HG03378 (cell line): ENCODE measurements around the gene ADGRL1.

Experiments
- ATAC-seq: cut with Tn5 transposase; IDR thresholded peaks from one replicate; pipeline ENCODE4 v1.9.1; 2021; ENCODE audit warnings: mild to moderate bottlenecking, moderate library complexity; ENCODE audit not compliant: unreplicated experiment

The ADGRL1 gene

DNA sequence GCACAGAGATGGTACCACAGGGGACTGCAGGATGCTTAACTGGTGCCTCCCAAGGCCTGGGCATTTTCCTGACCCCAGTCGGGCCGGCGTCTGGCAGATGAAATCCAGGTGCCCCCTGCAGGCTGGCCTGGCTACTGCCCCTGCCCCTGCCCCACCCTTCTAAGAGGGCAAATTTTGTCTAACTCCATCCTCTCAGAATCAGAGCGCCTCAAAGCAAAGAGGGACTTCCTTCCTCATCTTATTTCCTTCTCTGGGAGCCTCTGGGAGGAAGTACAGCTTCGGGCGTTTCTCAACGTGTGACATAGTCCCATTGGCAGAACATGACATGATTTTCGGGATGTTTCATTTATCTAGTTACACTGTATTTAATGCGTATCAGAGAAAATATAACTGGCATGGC, 91.1 kb downstream of the ADGRL1 start:
- ATAC-seq: no peak

GRCh38 chr19:14114439-14114838, 91.5 kb downstream of the ADGRL1 start:
- no peak for ATAC-seq

GRCh38 chr19:14113762-14114414, 92.1 kb downstream of the ADGRL1 start:
- no peak for ATAC-seq

DNA sequence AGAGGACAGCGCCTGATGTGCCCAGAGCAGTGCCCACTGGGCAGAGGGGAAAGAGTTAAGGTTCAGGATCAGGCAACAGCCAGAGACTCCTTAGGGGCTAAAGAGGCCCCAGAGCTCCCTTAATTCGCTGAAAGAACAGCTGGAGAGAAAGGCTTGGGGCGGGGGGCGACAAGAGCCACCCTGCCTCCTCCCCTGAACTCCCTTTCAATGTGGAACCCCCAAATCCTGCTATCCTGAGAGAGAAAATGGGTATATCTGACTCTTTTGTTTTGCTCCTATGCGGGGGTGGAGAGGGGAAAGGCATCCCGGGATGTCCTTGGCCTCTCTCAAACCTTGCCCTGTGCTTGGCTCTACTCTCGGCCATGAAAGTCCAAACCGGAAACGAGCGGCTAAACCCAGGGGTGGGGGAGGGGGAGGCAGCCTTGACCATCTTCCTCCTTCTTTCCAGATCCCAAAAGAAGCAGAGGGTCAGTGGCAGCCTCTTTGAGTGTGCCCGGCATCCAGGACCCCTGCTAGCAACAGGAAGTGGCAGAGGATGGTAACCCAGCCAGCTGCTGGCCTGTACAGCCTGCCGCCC, 93.1 kb downstream of the ADGRL1 start:
- ATAC-seq: no peak

DNA sequence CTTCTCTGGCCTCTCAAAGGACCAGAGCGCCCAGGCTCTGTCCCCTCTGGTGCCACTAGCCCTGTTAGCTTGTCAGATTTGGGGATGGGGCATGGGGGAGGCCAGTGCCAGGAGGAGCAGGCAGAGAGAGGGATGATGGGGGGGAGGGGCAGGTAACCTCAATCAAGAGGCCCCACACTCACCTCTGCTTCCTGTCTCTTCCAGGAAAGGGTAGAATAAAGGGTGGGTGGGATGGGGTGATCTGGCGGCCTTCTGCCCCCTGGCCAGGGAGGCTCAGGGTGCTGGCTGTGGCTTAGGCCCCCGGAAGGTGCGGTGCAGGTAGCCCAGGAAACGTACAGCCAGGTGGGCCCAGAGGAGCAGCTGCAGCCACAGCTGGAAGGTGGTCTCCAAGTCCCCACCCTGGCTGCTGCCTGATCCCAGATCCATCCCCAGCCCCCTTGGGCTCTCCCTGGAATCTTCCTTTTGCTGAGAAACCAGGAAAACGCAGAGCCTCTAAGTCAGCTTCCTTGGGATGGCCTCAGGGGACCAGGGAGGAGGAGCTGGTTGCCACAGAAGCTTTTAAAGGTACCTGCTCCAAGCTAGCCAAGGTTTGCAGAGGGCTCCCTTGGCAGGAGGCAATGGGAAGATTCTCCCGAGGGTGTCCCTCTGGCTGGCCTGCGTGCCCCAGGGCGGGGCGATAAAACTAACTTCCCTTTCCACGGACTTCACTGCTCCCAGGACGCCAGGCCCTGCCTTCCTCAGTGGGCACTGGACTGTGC, 93.7 kb downstream of the ADGRL1 start:
- no peak for ATAC-seq

DNA sequence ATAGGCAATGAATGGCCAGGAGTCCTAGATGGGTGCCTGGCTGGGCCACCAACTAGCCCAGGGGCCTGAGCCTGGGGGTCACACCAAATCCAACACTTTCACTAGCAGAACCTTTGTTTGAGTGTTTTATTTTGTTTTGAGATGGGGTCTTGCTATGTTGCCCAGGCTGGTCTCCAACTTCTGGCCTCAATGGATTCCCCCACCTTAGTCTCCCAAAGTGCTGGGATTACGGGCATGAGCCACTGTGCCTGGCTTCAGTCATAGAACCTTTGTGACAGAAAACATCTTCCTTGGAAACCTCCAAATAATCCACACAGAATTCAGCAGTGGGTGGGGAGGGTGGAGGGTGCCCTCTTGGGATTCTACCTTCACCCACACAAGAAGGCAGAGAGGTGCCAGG, 94.5 kb downstream of the ADGRL1 start:
- no peak for ATAC-seq

- no peak for ATAC-seq
These were observed 95.3 kb downstream of the ADGRL1 start for GRCh38 chr19:14110650-14111049.

DNA sequence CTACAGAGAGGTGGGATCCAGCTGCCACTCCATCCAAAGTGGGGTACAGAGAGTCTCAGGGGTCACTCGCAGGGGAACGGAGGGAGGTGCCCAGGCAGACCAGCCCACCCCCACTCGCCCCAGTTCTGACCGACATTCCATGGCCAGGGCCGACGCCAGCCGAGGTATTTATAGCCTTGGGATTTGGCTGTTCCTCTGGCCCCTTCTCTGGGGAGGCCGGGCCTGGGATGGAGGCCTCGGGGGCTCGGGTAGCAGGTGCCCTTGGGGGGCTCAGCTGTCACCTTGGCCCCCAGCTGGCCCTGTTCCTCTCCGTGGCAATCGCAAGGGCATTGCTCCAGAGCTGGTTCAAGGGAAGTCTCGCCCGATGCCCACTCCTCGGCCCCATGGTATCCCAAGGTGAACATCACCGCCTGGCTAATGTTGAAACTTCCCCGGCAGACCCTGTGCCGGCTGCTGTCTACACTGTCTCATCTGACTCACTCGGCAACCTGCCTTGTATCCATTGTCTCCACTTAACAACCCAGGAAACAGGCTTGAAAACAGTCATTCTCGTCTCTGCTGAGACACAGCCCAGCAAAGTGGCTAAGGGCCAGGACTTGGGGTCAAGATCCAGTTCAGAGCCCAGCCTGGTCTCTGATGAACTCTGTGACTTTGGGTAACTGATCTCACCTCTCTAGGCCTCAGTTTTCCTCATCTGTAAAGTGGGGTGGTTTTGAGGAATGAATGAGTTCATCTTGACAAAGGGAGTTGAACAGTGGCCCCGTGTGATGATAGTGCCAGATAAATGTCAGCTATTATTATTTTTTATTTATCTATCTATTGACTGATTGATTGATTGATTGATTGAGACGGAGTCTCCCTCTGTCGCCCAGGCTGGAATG, 98.1 kb downstream of the ADGRL1 start:
- ATAC-seq: no peak

GRCh38 chr19:14106840-14107239, 99.1 kb downstream of the ADGRL1 start:
- no peak for ATAC-seq

- ATAC-seq: no peak
These were observed 100.3 kb downstream of the ADGRL1 start for GRCh38 chr19:14105680-14106079.

DNA sequence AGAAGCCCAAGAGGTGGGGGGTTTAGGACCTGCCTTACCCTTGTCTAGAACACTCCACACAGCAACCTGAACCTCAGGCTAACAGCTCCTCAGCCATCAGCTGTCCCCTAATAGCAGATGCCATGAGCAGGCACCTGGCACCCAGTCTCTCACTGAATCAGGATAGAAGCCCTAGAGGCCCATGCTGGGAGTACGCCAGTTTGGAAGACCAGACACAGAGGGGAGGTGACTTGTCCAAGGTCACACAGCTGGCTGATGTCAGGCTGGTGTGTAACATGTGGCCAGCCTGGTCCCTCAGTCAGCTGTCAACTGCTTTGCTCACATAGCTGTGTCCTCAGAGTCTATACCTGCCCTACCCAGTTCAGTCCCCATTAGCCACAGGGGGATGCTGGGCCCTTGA, 102.7 kb downstream of the ADGRL1 start:
- no peak for ATAC-seq

- ATAC-seq: no peak
These were observed 103.2 kb downstream of the ADGRL1 start for GRCh38 chr19:14102756-14103155.

GRCh38 chr19:14102102-14102696, 103.8 kb downstream of the ADGRL1 start:
- no peak for ATAC-seq

GRCh38 chr19:14101003-14101545, 104.9 kb downstream of the ADGRL1 start:
- ATAC-seq: no peak
